HG02884 (cell line): ENCODE measurements around the gene DDX25.
"Not testable (repeated sequence)": the region's sequence is repeated elsewhere in the genome, so short reads cannot be mapped to it uniquely, and the experiment has no call there.

ENCODE experiments used
- ATAC-seq: cut with Tn5 transposase; IDR thresholded peaks from one replicate; pipeline ENCODE4 v1.9.1; 2021; ENCODE audit warnings: mild to moderate bottlenecking, moderate library complexity; ENCODE audit not compliant: unreplicated experiment

Gene DDX25

DNA sequence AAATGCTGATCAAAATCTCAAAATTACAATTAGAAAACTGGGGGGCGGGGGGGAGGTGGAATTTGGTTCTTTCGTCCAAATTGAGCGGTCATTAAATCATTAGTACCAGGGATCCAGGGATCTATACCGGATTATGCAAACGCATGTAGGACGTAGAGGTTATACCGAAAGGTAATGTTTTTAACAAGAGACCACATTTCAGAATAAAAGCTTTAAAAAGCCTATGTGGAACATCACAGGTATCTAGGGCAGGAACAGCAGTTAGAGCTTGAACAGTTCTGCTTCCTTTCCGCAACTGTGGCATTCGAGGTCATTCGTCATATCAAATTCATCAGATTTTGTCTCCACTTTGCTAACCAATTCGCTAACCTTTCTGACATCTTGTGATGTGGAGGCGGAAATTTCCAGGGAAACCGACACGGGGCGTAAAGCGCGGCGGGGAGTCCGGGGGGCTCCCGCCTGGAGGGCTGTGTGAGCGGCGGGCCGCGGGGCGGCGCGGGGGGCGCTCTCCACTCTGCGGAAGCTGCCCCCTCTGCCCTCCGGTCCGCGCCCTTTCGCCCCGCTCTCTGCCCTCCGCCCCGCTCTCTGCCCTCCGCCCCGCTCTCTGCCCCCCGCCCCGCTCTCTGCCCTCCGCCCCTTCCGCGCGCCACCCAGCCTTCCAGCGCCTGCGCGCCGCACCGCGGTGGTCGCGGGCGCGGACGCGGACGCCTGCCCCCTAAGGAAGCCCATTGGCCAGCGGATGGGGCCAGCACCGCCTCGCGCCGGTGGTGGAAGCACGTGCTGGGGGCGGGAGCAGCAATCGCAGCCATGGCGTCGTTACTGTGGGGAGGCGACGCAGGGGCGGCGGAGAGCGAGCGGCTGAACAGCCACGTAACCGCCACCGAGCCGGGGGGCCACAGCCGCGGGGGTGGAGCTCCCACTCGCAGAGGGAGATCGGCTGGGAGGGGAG lies at the start of gene DDX25:
TSS of gene DDX25 (plus strand) at position 798 of the 949 bp plus-strand sequence. CDS start at position 808, 10 bp downstream.
- no peak for ATAC-seq

- ATAC-seq, result not testable (repeated sequence)
Measured at GRCh38 chr11:125857670-125858069, 46.6 kb upstream of the DDX25 start.

DNA sequence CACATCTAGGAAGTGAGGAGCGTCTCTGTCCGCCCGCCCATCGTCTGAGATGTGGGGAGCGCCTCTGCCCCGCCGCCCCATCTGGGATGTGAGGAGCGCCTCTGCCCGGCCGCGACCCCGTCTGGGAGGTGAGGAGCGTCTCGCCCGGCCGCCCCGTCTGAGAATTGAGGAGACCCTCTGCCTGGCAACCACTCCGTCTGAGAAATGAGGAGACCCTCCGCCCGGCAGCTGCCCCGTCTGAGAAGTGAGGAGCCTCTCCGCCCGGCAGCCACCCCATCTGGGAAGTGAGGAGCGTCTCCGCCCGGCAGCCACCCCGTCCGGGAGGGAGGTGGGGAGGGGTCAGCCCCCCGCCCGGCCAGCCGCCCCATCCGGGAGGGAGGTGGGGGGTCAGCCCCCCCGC lies 41.5 kb upstream of the DDX25 start:
- not testable (repeated sequence) for ATAC-seq

DNA sequence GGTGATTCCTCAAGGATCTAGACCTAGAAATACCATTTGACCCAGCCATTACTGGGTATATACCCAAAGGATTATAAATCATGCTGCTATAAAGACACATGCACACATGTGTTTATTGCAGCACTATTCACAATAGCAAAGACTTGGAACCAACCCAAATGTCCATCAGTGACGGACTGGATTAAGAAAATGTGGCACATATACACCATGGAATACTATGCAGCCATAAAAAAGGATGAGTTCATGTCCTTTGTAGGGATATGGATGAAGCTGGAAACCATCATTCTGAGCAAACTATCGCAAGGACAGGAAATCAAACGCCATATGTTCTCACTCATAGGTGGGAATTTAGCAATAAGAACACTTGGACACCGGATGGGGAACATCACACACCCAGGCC lies 39.0 kb upstream of the DDX25 start:
- not testable (repeated sequence) for ATAC-seq

DNA sequence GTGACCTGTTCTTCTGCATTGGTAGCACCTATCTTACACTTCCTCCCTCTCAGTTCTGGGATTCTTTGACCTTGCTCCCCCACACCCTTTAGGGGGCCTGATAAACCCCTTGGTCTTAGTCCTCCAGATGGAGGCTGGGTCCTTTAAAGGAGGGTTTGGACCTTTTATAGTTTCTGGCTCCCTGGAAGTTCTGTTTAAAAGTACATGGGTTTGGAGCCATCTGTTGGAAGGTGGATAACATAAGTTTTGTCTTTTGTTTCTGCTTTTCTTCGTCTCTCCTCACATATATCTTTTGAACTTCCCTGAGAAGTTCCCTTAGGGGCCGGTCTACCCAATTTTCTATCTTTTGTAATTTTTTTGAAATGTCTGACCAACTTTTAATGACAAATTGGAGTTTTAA lies 34.8 kb upstream of the DDX25 start:
- no peak for ATAC-seq

DNA sequence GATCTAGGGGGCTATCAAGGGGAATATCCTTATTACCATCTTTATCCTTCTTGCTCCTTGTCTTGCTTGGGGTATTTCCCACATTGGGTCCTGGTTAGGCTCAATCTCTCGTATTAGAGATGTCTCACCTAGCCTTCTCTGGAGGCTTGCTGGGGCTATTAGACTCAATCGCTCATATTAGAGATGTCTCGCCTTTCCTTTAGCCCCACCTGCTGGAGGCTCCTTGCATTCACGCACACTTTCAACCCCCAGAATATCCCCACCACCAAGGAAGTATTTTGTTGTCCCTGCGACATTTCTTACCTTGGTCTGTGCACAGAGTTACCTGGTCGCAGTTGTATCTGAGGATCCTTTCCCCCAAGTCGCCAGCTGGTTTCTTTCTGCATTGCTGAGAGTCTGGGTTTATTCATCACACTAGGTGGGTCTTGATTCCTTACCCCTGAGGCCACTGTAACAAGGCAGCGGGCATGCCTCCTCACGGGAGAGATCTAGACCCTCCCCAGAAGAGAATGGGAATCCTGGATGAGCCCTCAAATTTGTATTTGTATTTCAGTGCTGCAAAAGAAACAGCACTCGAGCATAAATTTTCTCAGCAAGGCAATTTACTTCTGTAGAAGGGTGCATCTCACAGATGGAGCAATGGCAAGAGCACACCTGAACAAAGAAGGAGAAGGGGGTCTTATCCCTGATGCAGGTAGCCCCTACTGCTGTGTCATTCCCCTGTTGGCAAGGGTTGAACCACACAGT lies 32.7 kb upstream of the DDX25 start:
- ATAC-seq, result no peak

- ATAC-seq, result no peak
Measured at GRCh38 chr11:125872138-125872491, 32.2 kb upstream of the DDX25 start.

DNA sequence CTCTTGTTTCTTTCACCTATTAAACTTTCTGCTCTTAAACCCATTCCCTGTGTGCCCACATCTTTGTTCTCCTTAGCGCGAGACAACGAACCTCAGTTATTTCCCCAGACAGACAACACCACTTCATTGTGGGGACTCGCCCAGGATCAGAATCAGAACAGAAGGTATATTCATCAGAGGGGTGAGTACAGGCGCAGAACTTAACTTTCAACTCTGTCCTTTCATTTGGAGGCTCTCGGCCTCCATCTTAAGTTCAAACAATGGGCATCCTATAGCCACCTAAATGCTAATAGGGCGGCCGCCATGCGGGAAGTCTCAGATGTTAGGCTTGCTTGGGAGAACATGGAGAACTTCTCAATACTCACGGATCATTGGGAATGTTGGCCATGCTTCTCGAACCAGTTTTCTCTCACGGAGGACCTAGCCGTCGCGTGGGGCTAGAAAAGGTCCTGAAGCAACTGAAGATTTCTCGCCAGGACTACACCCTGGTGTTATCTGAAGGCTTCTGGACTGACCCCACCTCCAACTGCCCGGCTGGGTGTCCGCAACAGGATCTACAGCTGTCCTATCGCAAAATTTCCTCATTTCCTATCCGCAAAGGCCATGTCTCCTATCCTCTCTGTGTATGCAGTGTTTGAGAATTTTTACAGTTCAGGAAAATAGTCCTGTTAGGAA lies 30.3 kb upstream of the DDX25 start:
- ATAC-seq, result no peak

DNA sequence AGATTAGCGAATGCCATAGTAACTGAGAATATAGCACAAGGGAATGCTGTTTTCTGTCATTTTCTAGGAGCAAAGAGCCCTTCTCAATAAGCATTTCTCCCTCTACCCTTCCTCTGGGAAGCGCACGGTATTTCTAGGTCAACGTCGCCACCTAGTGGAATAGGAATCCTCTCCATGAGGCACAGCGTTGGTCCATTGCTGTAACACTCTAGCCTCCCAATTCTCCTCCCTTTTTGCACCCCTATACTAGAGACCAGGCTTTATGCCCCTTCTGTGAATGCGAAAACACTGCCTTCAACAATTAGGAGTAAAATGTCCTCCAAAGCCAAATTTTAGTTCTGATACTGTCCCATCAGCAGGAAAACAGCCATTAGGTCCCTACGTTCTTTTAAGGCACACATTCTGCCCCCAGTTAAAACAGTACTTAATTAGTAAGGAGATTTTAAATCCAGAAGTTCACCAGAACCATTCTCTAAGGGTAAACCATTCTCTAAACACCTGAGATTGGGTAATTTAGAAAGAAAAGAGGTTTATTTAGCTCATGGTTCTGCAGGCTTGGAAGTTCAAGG lies 29.7 kb upstream of the DDX25 start:
- ATAC-seq, result peak; percentile 83

DNA sequence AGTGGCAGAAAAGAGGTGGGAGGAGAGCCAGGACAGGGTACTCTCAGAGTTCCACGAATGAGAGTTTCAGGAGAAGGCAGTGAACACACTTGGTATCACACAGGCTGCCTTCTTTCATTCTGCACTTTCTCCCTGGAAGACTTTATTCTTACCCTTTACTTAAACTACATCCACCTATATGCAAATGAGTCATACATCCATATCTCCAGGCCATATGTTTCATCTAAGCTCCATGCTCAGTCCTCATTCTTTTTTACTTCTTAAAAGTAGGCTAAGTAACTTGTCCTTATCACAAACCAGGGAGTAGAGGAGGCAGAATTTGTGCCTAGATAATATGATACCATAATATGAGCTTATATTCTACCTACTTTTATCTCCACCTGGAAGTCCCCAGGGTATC lies 23.0 kb upstream of the DDX25 start:
- ATAC-seq, result no peak

- no peak for ATAC-seq
Measured at GRCh38 chr11:125883375-125883774, 20.9 kb upstream of the DDX25 start.

- peak; percentile 34 for ATAC-seq
Measured at GRCh38 chr11:125886997-125887372, 17.3 kb upstream of the DDX25 start.

DNA sequence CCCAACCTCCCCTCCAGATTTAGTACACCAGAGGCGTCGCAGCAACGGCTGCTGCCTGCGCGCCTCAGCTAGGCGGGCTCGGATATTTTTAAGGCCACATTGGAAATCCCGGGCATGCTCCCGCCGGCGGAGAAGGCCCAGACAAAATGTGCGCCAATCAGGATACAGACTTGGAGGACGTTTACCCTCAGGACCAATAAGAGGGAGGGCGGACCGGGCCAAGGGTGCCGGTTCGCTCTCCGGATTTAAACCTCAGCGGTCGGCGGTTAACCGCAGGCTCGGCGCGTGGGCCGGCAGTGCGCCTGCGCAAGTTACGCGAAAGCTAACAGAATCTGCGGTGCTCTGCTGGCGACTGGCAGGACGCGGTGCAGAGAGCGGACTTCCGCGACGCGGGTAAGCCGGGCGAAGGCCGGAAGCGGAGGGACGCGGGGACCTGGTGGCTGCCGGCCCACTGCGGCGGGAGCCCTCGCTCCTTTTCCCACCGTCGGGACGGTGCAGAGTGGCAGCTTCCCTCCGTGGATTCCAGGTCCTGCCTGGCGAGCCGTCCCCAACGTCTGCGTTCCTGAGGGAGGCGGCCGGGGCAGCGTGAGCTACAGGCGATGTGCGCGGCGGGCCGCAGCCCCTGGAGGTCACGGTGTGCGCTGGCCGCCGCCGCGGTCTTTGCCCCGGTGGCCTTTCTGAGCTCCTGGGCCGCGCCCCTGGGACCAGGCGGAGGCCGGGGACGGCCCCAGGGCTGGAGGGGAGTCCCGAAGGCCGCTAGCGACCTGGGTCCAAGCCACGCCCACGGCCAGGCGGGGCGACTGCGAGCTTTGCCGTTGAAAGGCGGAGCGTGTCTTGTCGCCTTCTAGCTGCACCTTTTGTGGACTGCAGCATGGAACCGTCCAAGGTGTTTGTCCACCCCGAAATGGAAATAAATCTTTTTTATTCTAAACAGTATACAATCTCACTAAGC lies 16.7 kb upstream of the DDX25 start, which contains the start of gene HYLS1:
TSS of gene HYLS1 (plus strand) at position 296 of the 952 bp plus-strand sequence. CDS start 11,701 bp downstream, outside the sequence.
- peak; percentile 84 for ATAC-seq

GRCh38 chr11:125890447-125891100 lies 13.7 kb upstream of the DDX25 start:
- no peak for ATAC-seq

DNA sequence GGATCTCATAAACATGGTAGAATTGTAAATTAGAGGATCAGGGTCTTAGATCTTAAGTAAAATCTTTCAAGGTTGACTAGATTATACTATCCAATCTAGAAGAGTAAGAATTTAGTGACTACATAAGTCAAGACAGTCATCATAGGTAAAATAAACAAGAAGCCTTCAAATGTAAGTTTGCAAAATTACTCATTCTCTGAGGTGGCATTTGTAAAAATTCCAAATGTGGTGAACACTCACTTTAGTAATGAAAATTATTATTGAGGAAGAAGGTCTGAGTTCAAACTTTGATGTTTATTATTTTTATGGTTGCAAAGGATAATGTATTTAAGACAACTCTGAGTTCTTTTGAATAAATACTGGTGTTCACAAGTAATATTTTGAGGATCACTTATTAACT lies 12.2 kb upstream of the DDX25 start:
- no peak for ATAC-seq

- ATAC-seq, result no peak
Measured at GRCh38 chr11:125892994-125893393, 11.3 kb upstream of the DDX25 start.

DNA sequence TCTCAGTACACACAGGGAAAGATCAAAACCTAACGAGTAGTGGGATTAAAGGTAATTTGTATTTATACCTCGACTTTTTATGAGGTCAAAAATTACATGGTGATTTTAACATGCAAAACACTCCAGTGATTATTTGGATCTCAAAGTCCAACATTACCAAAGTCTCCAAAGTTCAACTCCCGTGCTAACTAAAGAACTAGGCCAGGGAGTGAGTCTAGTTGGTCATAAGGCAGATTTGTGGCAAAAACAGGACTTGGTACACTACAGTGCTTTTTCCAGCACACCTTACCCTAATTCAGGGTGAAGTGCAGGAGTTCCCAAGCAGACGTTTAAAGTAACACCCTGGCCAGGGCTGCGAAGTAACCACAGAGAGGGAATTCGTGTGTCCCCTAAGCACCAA lies 2.4 kb upstream of the DDX25 start:
- no peak for ATAC-seq

- peak; percentile 13 for ATAC-seq
Measured at GRCh38 chr11:125902277-125902926, 1.9 kb upstream of the DDX25 start.
